SJSA1 (cell line): ENCODE measurements around the gene ARNT2. TPM values are rescaled to one million over a fixed set of nuclear protein-coding genes. Genes with fewer than 3 reads are reported as not detected.
A peak's percentile ranks its signal among the peaks of the same experiment; 100 is the strongest.

Experiments used
- DNase-seq, 2 experiments: peaks; one replicate each; pipeline ENCODE4 v3.0.0-alpha.2; 2015 to 2020; ENCODE audit warnings: low spot score in 2 of 2, low read depth in 1 of 2
- H3K27ac ChIP-seq: fragments of 250-450 bp; sonication (Bioruptor Pico); 2 replicates; pipeline ENCODE4 v1.5.1; 2020; ENCODE audit warnings: mild to moderate bottlenecking, moderate library complexity
- H3K27me3 ChIP-seq: fragments of 250-450 bp; sonication (Bioruptor Pico); replicated peaks from 2 replicates; pipeline ENCODE4 v1.5.1; 2020; ENCODE audit warnings: mild to moderate bottlenecking, moderate library complexity
- H3K36me3 ChIP-seq: fragments of 250-450 bp; sonication (Bioruptor Pico); 2 replicates; pipeline ENCODE4 v1.5.1; 2020; ENCODE audit warnings: mild to moderate bottlenecking
- H3K4me1 ChIP-seq: fragments of 250-450 bp; sonication (Bioruptor Pico); replicated peaks from 2 replicates; pipeline ENCODE4 v1.6.1; 2021; ENCODE audit warnings: mild to moderate bottlenecking
- H3K4me3 ChIP-seq: fragments of 250-450 bp; sonication (Bioruptor Pico); 2 replicates; pipeline ENCODE4 v1.5.1; 2020; ENCODE audit warnings: mild to moderate bottlenecking
- H3K9me3 ChIP-seq: fragments of 250-450 bp; sonication (Bioruptor Pico); replicated peaks from 2 replicates; pipeline ENCODE4 v1.5.1; 2020; ENCODE audit warnings: mild to moderate bottlenecking
- total RNA-seq: library from RNA; depleted of rRNA; stranded (reverse); fragments of >200 nt; shearing (Covaris generic); gene quantifications from 2 replicates; pipeline ENCODE4 v1.2.3, GENCODE V29; 2014

ARNT2 gene
- total RNA-seq, 1 experiment from 2014 or later = 7.1 TPM

GRCh38 chr15:80456517-80457492 is 52.6 kb downstream of the ARNT2 start:
- H3K27ac ChIP-seq = no peak overlapping the region
- H3K4me1 ChIP-seq = peaks cover 39% of the 10 kb centered on the region
- no peaks in the 10 kb centered on the region for H3K9me3 ChIP-seq
- no peak overlapping the region for H3K4me3 ChIP-seq
- H3K27me3 ChIP-seq = no peaks in the 10 kb centered on the region
- DNase-seq = peak in 1 of 2 experiments; percentile 38
- no peaks in the 10 kb centered on the region for H3K36me3 ChIP-seq

- Histone ChIP-seq H3K9me3 (no peaks in the 10 kb centered on the region), H3K27ac (no peak overlapping the region), H3K4me3 (no peak overlapping the region), H3K4me1 (peaks cover 44% of the 10 kb centered on the region), H3K27me3 (no peaks in the 10 kb centered on the region), H3K36me3 (no peaks in the 10 kb centered on the region)
- no peak for DNase-seq
Observed at GRCh38 chr15:80457896-80458295, 53.7 kb downstream of the ARNT2 start.

DNA sequence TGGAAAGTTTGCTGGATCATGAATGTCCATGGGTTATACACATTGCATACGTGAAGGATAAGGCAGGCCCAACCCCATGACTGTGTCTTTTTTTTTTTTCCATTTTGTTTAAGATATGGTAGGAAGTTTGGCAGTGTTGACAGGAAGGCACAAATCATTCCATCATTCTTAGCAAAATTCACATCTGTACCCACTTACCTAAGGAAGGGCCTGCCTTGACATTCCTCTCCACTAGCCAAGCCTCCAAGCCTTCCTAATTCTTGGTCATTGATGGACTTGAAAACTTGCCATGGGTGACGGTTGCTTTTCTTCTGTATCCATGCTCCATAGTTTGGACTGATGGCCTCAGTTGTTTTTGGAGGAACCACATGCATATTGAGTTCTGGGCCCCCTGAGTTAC is 54.4 kb downstream of the ARNT2 start:
- Histone ChIP-seq H3K9me3 (no peaks in the 10 kb centered on the region), H3K27ac (no peak overlapping the region)
- no peak for DNase-seq

DNA sequence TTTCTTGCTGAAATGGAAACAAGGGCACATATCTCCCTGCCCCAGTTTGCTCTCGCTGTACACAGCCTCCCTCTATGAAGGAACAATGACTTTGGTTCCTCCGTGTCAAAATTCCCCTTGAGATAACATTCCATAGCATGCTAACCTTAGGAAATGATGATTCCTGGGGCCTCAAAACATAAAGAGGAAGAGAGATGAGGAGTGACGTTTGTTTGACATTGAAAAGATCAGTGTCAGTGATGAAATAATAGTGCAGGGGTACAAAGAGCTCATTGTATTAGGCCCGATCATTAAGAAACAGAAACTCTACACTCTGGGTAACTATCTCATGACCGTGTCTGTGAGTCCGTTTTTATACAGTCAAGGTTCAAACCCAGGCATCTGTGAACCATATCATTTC is 55.2 kb downstream of the ARNT2 start:
- no peak for DNase-seq

More for the DNA sequence above, 54.4 kb downstream of the ARNT2 start:
- Histone ChIP-seq H3K4me1 (peaks cover 44% of the 10 kb centered on the region), H3K4me3 (no peak overlapping the region), H3K27me3 (no peaks in the 10 kb centered on the region), H3K36me3 (no peaks in the 10 kb centered on the region)

DNA sequence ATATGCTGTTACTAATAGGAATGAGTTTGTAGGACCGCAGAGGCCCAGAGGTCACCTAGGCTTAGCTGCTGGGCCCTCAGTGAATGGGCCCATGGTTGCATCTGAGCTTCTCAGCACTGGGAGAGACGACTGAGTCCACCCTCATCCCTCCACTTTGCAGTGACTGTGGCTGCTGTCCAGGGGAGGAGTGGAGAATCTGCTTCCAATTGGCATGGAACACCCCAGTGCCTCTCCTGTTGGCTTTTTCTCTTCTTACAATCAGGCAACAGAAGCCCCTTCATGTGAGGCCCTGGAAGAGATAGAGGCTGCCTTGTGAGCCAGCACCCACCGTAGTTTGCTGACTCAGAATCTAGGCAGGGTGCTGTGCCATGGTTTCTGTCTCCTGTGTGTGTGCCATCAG is 55.6 kb downstream of the ARNT2 start:
- DNase-seq = no peak
- H3K27me3 ChIP-seq = no peaks in the 10 kb centered on the region
- no peaks in the 10 kb centered on the region for H3K36me3 ChIP-seq
- H3K4me3 ChIP-seq = no peak overlapping the region
- peaks cover 41% of the 10 kb centered on the region for H3K4me1 ChIP-seq
- H3K9me3 ChIP-seq = no peaks in the 10 kb centered on the region
- no peak overlapping the region for H3K27ac ChIP-seq

More for the DNA sequence above, 55.2 kb downstream of the ARNT2 start:
- Histone ChIP-seq H3K27ac (no peak overlapping the region), H3K4me3 (no peak overlapping the region), H3K27me3 (no peaks in the 10 kb centered on the region), H3K9me3 (no peaks in the 10 kb centered on the region), H3K36me3 (no peaks in the 10 kb centered on the region), H3K4me1 (peaks cover 44% of the 10 kb centered on the region)

DNA sequence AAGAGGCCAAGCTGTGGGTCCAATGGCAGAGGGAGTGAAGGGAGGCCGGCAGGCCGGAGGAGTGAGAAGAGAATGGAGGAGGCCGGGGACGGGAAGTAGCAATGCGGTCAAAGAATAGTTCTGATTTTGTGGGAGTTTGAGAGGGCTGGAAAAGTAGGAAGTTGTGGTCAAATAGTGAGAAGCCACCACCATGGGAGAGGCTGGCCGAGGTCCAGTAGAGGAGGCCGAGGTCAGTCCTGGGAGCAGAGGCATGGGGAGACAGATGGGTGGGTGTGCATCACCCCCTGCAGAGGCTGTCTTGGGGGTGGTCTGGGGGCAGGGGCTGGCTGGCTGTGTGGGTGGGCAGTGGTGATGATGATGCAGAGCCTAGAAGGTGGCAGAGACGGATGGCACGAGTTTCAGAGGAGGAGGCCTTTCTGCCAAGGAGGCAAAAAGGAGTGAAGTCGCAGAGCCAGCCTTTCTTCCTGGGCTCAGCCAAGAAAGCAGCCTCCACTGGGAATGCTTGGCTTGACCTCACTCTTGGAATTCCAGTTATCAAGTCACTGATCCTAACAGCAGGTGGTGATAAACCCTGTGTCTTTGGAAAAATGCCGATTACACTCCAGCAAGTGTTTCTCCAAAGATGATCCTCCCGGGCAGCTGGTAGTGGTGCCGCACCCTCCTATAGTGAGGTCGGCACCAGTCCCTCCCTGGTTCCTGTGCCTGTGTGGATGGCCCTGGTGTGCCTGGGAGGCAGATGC is 57.3 kb downstream of the ARNT2 start:
- DNase-seq = peak in 1 of 2 experiments; percentile 19
- H3K4me1 ChIP-seq = peaks cover 26% of the 10 kb centered on the region
- H3K27me3 ChIP-seq = no peaks in the 10 kb centered on the region
- H3K27ac ChIP-seq = no peak overlapping the region
- H3K4me3 ChIP-seq = no peak overlapping the region
- no peaks in the 10 kb centered on the region for H3K36me3 ChIP-seq
- no peaks in the 10 kb centered on the region for H3K9me3 ChIP-seq

GRCh38 chr15:80462111-80462510 is 57.9 kb downstream of the ARNT2 start:
- H3K9me3 ChIP-seq = no peaks in the 10 kb centered on the region
- peaks cover 20% of the 10 kb centered on the region for H3K4me1 ChIP-seq
- H3K27ac ChIP-seq = no peak overlapping the region
- H3K27me3 ChIP-seq = no peaks in the 10 kb centered on the region
- no peak overlapping the region for H3K4me3 ChIP-seq
- H3K36me3 ChIP-seq = no peaks in the 10 kb centered on the region
- no peak for DNase-seq

DNA sequence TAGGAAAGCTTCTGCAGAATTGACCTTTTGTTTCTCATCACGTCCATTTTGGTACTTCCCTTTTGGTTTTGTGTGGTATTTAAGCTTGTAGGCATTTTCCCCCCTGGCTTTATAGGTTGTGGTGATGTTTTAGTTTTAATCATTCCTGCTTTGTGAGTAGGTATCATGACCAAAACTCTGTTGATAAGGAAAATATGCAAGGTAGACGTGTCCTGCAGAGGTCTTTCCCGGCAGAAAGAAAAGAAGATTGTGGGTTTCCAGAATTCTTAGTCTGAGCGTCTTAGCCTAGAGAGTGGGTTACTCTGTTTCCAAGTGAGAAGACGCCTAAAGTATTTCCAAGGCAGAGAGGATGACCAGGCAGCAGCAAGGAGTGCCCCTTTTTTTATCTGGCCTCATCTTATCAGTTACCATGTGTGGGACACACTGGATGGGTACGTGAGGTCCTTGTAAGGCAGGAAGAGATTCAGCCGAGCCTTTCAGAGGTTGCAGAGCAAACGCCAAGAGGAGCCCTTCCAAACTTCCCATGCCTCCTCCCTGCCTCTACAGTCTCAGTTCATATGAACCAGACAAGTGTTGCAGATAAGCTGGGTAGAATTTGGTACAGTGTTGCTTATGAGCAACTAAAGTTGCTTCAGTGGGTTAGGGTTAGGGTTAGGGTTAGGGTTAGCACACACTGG is 58.8 kb downstream of the ARNT2 start:
- no peaks in the 10 kb centered on the region for H3K27me3 ChIP-seq
- DNase-seq = no peak
- no peak overlapping the region for H3K27ac ChIP-seq
- no peaks in the 10 kb centered on the region for H3K36me3 ChIP-seq
- H3K9me3 ChIP-seq = no peaks in the 10 kb centered on the region
- no peak overlapping the region for H3K4me3 ChIP-seq
- H3K4me1 ChIP-seq = peaks cover 16% of the 10 kb centered on the region

- peaks cover 16% of the 10 kb centered on the region for H3K4me1 ChIP-seq
- H3K27ac ChIP-seq = no peak overlapping the region
- DNase-seq = no peak
- H3K27me3 ChIP-seq = no peaks in the 10 kb centered on the region
- no peaks in the 10 kb centered on the region for H3K36me3 ChIP-seq
- no peak overlapping the region for H3K4me3 ChIP-seq
- H3K9me3 ChIP-seq = no peaks in the 10 kb centered on the region
Observed at GRCh38 chr15:80464951-80465625, 60.9 kb downstream of the ARNT2 start.

DNA sequence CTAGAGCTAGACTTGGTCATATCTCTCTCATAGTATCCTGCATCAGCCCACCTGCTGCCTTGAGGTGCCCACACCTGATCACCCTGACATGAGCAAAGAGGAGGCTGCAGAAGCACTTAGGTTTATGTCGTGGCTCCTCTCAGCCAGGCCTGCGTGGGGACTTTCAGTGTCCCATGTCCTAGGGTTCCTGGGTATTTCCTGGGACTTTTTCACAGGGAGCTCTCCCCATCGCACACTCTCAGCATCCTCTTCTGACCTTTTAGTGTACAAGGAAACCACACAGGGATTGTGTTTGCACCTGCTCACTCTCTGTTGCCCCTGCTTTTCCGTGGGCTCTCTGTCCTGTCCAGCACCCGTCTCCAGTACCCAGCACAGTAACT is 61.4 kb downstream of the ARNT2 start:
- DNase-seq = no peak
- no peak overlapping the region for H3K4me3 ChIP-seq
- H3K36me3 ChIP-seq = no peaks in the 10 kb centered on the region
- peaks cover 16% of the 10 kb centered on the region for H3K4me1 ChIP-seq
- H3K9me3 ChIP-seq = no peaks in the 10 kb centered on the region
- H3K27ac ChIP-seq = no peak overlapping the region
- no peaks in the 10 kb centered on the region for H3K27me3 ChIP-seq

- Histone ChIP-seq H3K36me3 (no peaks in the 10 kb centered on the region), H3K4me3 (no peak overlapping the region), H3K4me1 (peaks cover 7% of the 10 kb centered on the region), H3K9me3 (no peaks in the 10 kb centered on the region), H3K27me3 (no peaks in the 10 kb centered on the region), H3K27ac (no peak overlapping the region)
- DNase-seq = no peak
Observed at GRCh38 chr15:80466543-80466942, 62.4 kb downstream of the ARNT2 start.

DNA sequence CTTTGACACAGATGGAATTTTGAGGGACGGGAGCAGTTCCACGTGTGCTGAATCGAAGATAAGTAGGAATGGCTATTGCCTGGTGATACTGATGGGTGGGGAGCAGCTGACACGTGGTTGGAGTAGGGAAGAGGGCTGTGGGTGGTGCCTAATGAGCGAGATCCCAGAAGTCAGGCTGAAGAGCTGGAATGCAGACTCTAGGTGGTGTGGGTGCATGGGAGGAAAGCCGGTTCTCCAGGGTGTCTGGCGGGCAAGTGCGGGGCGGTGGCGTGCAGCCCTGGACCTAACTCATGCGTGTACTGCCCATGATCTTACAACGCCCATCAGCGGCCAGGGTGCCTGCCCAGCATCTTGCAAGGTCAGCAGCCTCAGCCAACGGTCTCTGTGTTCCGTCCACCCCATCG is 63.1 kb downstream of the ARNT2 start:
- no peaks in the 10 kb centered on the region for H3K27me3 ChIP-seq
- no peaks in the 10 kb centered on the region; the same call in 1 of the 2 replicates for H3K4me1 ChIP-seq
- no peak overlapping the region for H3K4me3 ChIP-seq
- no peaks in the 10 kb centered on the region for H3K36me3 ChIP-seq
- H3K9me3 ChIP-seq = no peaks in the 10 kb centered on the region
- H3K27ac ChIP-seq = no peak overlapping the region
- DNase-seq = no peak

- Histone ChIP-seq H3K27me3 (no peaks in the 10 kb centered on the region), H3K4me1 (no peaks in the 10 kb centered on the region), H3K36me3 (no peaks in the 10 kb centered on the region), H3K9me3 (no peaks in the 10 kb centered on the region), H3K4me3 (no peak overlapping the region), H3K27ac (no peak overlapping the region)
- DNase-seq = no peak
Observed at GRCh38 chr15:80468796-80469195, 64.6 kb downstream of the ARNT2 start.
